ENCODE measurements around the gene PLEKHM2.
A peak's percentile ranks its signal among the peaks of the same experiment; 100 is the strongest.

The PLEKHM2 gene

GRCh38 chr1:15702722-15703550 lies 18.8 kb downstream of the PLEKHM2 start:
- DNase-seq = no peak

GRCh38 chr1:15703562-15703961 lies 19.4 kb downstream of the PLEKHM2 start:
- DNase-seq = peak; percentile 84

- no peak for DNase-seq
These were observed 20.5 kb downstream of the PLEKHM2 start for GRCh38 chr1:15704526-15705183.

GRCh38 chr1:15705184-15705566 lies 21.1 kb downstream of the PLEKHM2 start:
- no peak for DNase-seq

- DNase-seq = no peak
These were observed 22.6 kb downstream of the PLEKHM2 start for GRCh38 chr1:15706751-15707150.

- DNase-seq = no peak
These were observed 23.3 kb downstream of the PLEKHM2 start for GRCh38 chr1:15707239-15707925.

GRCh38 chr1:15708486-15709137 lies 24.5 kb downstream of the PLEKHM2 start:
- no peak for DNase-seq

- DNase-seq = no peak
These were observed 25.1 kb downstream of the PLEKHM2 start for GRCh38 chr1:15709226-15709625.

- DNase-seq = no peak
These were observed 28.0 kb downstream of the PLEKHM2 start for GRCh38 chr1:15712168-15712567.

- DNase-seq = peak; percentile 47
These were observed 30.5 kb downstream of the PLEKHM2 start for GRCh38 chr1:15714406-15715136.

- DNase-seq = no peak
These were observed 33.5 kb downstream of the PLEKHM2 start for GRCh38 chr1:15717418-15718125.

GRCh38 chr1:15718199-15718601 lies 34.1 kb downstream of the PLEKHM2 start:
- DNase-seq = no peak

- no peak for DNase-seq
These were observed 35.4 kb downstream of the PLEKHM2 start for GRCh38 chr1:15719381-15720120.

GRCh38 chr1:15720861-15721260 lies 36.7 kb downstream of the PLEKHM2 start:
- no peak for DNase-seq

- no peak for DNase-seq
These were observed 38.3 kb downstream of the PLEKHM2 start for GRCh38 chr1:15722411-15722810.

GRCh38 chr1:15722836-15723532 lies 38.9 kb downstream of the PLEKHM2 start:
- no peak for DNase-seq

GRCh38 chr1:15723631-15724246 lies 39.6 kb downstream of the PLEKHM2 start:
- DNase-seq = no peak

- no peak for DNase-seq
These were observed 41.1 kb downstream of the PLEKHM2 start for GRCh38 chr1:15724949-15725880.

GRCh38 chr1:15726508-15726907 lies 42.4 kb downstream of the PLEKHM2 start:
- DNase-seq = no peak

All from fibroblast of upper back skin (primary cell).